ENCODE results near the gene RP2. TPM values are rescaled to one million over a fixed set of nuclear protein-coding genes. Genes with fewer than 3 reads are reported as not detected.

RP2 gene
- total RNA-seq, 4 donors from 2014 or later: 3.2 to 7.1 (median 5.7) TPM

DNA sequence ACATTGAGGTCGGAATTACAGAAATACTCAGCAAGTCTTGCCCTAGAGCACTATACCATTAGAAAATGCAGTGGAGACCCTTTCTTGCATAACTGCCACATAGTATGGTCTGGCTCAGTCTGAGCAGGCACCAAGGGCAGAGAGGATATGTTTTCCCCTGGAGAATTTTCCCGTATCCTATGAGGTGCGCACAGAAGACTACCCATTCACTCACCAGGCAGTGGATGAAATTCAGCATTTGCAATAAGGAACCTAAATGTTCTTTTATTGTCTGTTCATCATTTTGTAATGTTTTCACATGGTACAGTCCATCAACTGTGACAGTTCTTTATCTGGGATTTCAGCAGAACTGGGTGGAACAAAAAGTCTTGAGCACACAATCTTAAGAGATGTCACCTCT is 90.9 kb downstream of the RP2 start:
- no peak overlapping the region for H3K4me3 ChIP-seq (ENCODE audit: low read depth, poor library complexity, severe bottlenecking)
- TF ChIP-seq POLR2A (IDR thresholded peaks at IDR 0.05) (no peak), CTCF (IDR thresholded peaks at IDR 0.05) (no peak)
- intact Hi-C loops (cut with DNase I; ENCODE audit: low total_unique reads): no loop called here
- DNase-seq (ENCODE audit: low spot score in 2 of 2): no peak
- 88 to 92% methylated on average over 3 of the region's 3 CpGs for WGBS, 2 donors

DNA sequence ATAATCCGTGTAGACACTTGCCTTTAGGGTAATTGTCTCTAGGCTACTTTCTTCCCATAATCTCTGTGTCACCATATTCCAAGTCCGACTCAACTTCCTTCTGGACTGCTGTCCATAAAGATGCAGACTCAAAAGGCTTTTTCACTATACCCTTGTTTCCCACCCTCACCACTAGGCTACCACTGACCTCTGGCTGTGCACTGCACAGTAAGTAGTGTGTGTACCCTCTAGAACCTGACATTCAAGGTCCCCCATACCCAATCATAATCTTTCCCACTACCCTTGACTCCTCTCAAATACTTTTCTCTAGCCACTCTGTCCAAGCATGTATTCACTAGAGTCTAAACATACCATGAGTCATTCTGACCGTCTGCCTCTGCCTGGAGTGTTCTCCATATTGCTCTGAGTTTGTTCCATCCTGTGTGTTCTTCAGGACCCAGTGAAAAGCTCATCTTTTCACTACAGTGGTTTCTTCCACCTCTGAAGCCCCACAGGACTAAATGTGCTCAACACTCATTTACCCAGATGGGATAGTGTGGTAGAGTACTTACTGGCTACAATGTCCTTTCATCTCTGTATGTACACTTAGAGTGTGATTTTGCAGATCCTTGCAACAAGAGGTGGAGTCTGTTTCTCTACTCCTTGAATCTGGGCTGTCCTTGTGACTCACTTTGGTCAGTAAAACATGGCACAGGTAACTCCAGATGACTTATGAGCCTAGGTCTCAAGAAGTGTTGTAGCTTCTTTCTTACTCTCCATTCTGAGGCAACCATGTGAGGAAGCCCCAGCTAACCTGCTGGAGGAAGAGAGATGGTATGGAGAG is 92.8 kb downstream of the RP2 start:
- intact Hi-C loops (cut with DNase I; ENCODE audit: low total_unique reads): no loop called here
- WGBS, 2 donors: 58 to 66% methylated on average over 3 of the region's 3 CpGs
- no peak overlapping the region for H3K4me3 ChIP-seq (ENCODE audit: low read depth, poor library complexity, severe bottlenecking)
- no peak for DNase-seq (ENCODE audit: low spot score in 2 of 2)
- TF ChIP-seq POLR2A (IDR thresholded peaks at IDR 0.05) (no peak), CTCF (IDR thresholded peaks at IDR 0.05) (no peak)

Other genes starting within 250 kb of the RP2 start
- 1 to 10 TPM; 3.6 to 10.0 (median 6.8) TPM for gene SLC9A7, start 77.9 kb upstream of the RP2 start, total RNA-seq
- 1 to 10 TPM; 3.6 to 5.7 (median 3.9) TPM for gene JADE3, start 75.4 kb downstream of the RP2 start, total RNA-seq
- 1 to 10 TPM in 1 of 4 donors, under 1 TPM in 2, not detected in 1; 0.53 to 1.4 (median 0.71) TPM for gene RGN, start 241.4 kb downstream of the RP2 start, total RNA-seq

Data from lower leg skin (tissue), 4 donors.